ENCODE data around the gene B3GALNT2. TPM values are rescaled to one million over a fixed set of nuclear protein-coding genes. Genes with fewer than 3 reads are reported as not detected.

B3GALNT2 gene
- total and polyA plus RNA-seq, 2 of the 4 experiments (the other 2 are of a cell fraction), result 11.0 to 32.8 TPM

DNA sequence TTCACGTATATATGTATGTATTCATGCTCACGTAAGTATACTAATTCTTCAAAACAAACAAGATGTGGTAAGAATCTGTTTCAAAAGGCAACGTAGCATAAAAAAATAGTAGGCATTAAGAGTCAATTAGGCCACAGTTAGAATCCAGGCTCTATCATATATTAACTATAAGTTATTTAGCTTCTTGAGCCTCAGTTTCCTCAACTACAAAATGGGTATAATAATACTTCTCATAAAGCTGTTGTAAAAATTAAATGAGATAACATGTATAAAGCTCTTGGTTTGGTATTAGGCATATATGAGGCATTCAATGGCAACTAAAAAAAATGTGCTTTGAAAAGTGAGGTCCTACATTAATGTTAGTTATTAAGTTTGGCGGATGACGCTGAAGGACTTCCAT is 9.2 kb downstream of the B3GALNT2 start:
- POLR2A ChIA-PET (ENCODE audit: unreplicated experiment), result no interaction called here
- no TSS peak for BruUV-seq (replicated peaks)
- CTCF ChIA-PET, result interaction anchor here (0.7 kb wide), 1 partner anchor 10 kb away, joined by 3 read pairs; no protein-coding TSS in a partner anchor

More for the DNA sequence above, 9.2 kb downstream of the B3GALNT2 start:
- no CpG with 5 or more reads among the region's 5 CpGs for WGBS, 2 experiments (ENCODE audit: extremely low coverage in 2 of 2, insufficient read length in 1 of 2)
- no peak overlapping the region for H3K4ac ChIP-seq (ENCODE audit: low read depth, low read length)
- no peak overlapping the region for H3K9ac ChIP-seq (ENCODE audit: low read depth, low read length)
- no peak overlapping the region for H4K5ac ChIP-seq (ENCODE audit: low read depth, low read length)
- H3K18ac ChIP-seq (ENCODE audit: low read depth, low read length), result no peak overlapping the region
- no peak overlapping the region for H3K56ac ChIP-seq (ENCODE audit: extremely low read depth, insufficient read depth, low read length)
- H3K4me3 ChIP-seq (ENCODE audit: insufficient read depth, low read depth, low read length), result no peak overlapping the region
- peaks cover 6% of the 10 kb centered on the region for H3K9me1 ChIP-seq (ENCODE audit: insufficient read depth, low read length)
- TF ChIP-seq MXI1 (IDR thresholded peaks at IDR 0.05; ENCODE audit: borderline replicate concordance, low read depth, low read length) (no peak), POLR2A (IDR thresholded peaks at IDR 0.05; ENCODE audit: low read depth, low read length) (no peak), RAD21 (IDR thresholded peaks at IDR 0.05; ENCODE audit: low read length) (no peak), RFX5 (IDR thresholded peaks at IDR 0.05; ENCODE audit: low read depth, low read length) (no peak), FOS (IDR thresholded peaks at IDR 0.05; ENCODE audit: low read depth, low read length) (no peak), MAFK (IDR thresholded peaks at IDR 0.05; ENCODE audit: low read depth, low read length) (no peak), BHLHE40 (IDR thresholded peaks at IDR 0.05; ENCODE audit: low read depth, low read length) (no peak), CEBPB (IDR thresholded peaks at IDR 0.05; ENCODE audit: low read depth, low read length) (no peak), CHD1 (IDR thresholded peaks at IDR 0.05; ENCODE audit: low read depth, low read length) (no peak)
- TF ChIP-seq, protein P1, sequence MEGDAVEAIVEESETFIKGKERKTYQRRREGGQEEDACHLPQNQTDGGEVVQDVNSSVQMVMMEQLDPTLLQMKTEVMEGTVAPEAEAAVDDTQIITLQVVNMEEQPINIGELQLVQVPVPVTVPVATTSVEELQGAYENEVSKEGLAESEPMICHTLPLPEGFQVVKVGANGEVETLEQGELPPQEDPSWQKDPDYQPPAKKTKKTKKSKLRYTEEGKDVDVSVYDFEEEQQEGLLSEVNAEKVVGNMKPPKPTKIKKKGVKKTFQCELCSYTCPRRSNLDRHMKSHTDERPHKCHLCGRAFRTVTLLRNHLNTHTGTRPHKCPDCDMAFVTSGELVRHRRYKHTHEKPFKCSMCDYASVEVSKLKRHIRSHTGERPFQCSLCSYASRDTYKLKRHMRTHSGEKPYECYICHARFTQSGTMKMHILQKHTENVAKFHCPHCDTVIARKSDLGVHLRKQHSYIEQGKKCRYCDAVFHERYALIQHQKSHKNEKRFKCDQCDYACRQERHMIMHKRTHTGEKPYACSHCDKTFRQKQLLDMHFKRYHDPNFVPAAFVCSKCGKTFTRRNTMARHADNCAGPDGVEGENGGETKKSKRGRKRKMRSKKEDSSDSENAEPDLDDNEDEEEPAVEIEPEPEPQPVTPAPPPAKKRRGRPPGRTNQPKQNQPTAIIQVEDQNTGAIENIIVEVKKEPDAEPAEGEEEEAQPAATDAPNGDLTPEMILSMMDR (conservative IDR thresholded peaks at IDR 0.05; ENCODE audit: low read depth, low read length), result no peak
- TF ChIP-seq, protein P2, sequence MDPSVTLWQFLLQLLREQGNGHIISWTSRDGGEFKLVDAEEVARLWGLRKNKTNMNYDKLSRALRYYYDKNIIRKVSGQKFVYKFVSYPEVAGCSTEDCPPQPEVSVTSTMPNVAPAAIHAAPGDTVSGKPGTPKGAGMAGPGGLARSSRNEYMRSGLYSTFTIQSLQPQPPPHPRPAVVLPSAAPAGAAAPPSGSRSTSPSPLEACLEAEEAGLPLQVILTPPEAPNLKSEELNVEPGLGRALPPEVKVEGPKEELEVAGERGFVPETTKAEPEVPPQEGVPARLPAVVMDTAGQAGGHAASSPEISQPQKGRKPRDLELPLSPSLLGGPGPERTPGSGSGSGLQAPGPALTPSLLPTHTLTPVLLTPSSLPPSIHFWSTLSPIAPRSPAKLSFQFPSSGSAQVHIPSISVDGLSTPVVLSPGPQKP (IDR thresholded peaks at IDR 0.05; ENCODE audit: borderline replicate concordance, low read depth, low read length), result no peak
- ATAC-seq (ENCODE audit: low read depth), result no peak
- H2BK120ac ChIP-seq (ENCODE audit: low read depth, low read length), result no peak overlapping the region
- H3K79me1 ChIP-seq (ENCODE audit: low read depth in 1 of 2, low read length in 2 of 2), result peaks cover 11 to 29% of the 10 kb centered on the region in 2 experiments
- H3K27me3 ChIP-seq (ENCODE audit: control insufficient read depth, insufficient read depth, low read length), result no peaks in the 10 kb centered on the region
- no peaks in the 10 kb centered on the region for H3K4me1 ChIP-seq (ENCODE audit: control insufficient read depth, insufficient read depth, low read length)
- no peak overlapping the region for H2BK15ac ChIP-seq (ENCODE audit: low read depth, low read length)
- no peak overlapping the region for H2BK20ac ChIP-seq (ENCODE audit: low read depth, low read length)
- H2BK5ac ChIP-seq (ENCODE audit: low read depth, low read length, poor library complexity, severe bottlenecking), result no peak overlapping the region
- dilution Hi-C loops (cut with HindIII; ENCODE audit: low sequenced_read_pairs, unreplicated experiment) (no loop called here), intact Hi-C loops (cut with micrococcal nuclease) (no loop called here), in situ Hi-C loops (cut with MboI; ENCODE audit: low sequenced_read_pairs) (no loop called here)
- H4K8ac ChIP-seq (ENCODE audit: low read depth in 2 of 2, low read length in 2 of 2), result no peak overlapping the region
- no peak overlapping the region for H3K23ac ChIP-seq (ENCODE audit: low read depth, low read length)
- no peak overlapping the region for H2AK5ac ChIP-seq (ENCODE audit: low read depth, low read length)
- peaks cover 18% of the 10 kb centered on the region for H3K36me3 ChIP-seq (ENCODE audit: control insufficient read depth, insufficient read depth, low read length)
- H3K14ac ChIP-seq (replicated peaks; ENCODE audit: low read depth, low read length), result no peak overlapping the region
- H3K4me2 ChIP-seq (ENCODE audit: low read depth, low read length), result no peak overlapping the region
- no peaks in the 10 kb centered on the region for H3K9me3 ChIP-seq (ENCODE audit: control insufficient read depth, insufficient read depth, low read length)
- no peak overlapping the region for H4K91ac ChIP-seq (ENCODE audit: insufficient read depth, low read depth, low read length)
- H4K20me1 ChIP-seq (ENCODE audit: insufficient read depth, low read length), result peaks cover 13% of the 10 kb centered on the region; the same call in 1 of the 2 replicates
- DNase-seq, result no peak
- H2AK9ac ChIP-seq (replicated peaks; ENCODE audit: low read depth, low read length, poor library complexity), result no peak overlapping the region
- H3K27ac ChIP-seq (ENCODE audit: insufficient read depth, low read length), result no peak overlapping the region
- no peak overlapping the region for H2AFZ ChIP-seq (replicated peaks; ENCODE audit: low read length, poor library complexity)

All from IMR-90 (cell line).